Measurements from ENCODE around the gene RRAGB. TPM values are rescaled to one million over a fixed set of nuclear protein-coding genes. Genes with fewer than 3 reads are reported as not detected.
"Not testable (repeated sequence)": the region's sequence is repeated elsewhere in the genome, so short reads cannot be mapped to it uniquely, and the experiment has no call there.

RRAGB gene, protein sequence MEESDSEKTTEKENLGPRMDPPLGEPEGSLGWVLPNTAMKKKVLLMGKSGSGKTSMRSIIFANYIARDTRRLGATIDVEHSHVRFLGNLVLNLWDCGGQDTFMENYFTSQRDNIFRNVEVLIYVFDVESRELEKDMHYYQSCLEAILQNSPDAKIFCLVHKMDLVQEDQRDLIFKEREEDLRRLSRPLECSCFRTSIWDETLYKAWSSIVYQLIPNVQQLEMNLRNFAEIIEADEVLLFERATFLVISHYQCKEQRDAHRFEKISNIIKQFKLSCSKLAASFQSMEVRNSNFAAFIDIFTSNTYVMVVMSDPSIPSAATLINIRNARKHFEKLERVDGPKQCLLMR
- 10 to 100 TPM; 10.9 to 12.7 TPM for total RNA-seq
- long read RNA-seq, transcript RRAGB-202 (10 exons, 2,061 nt) = major isoform, 6 of 15 reads
- long read RNA-seq, partial matches to known transcripts = 5 of 15 reads
- long read RNA-seq, other reads (novel, unspliced or antisense) = 3 of 15 reads

DNA sequence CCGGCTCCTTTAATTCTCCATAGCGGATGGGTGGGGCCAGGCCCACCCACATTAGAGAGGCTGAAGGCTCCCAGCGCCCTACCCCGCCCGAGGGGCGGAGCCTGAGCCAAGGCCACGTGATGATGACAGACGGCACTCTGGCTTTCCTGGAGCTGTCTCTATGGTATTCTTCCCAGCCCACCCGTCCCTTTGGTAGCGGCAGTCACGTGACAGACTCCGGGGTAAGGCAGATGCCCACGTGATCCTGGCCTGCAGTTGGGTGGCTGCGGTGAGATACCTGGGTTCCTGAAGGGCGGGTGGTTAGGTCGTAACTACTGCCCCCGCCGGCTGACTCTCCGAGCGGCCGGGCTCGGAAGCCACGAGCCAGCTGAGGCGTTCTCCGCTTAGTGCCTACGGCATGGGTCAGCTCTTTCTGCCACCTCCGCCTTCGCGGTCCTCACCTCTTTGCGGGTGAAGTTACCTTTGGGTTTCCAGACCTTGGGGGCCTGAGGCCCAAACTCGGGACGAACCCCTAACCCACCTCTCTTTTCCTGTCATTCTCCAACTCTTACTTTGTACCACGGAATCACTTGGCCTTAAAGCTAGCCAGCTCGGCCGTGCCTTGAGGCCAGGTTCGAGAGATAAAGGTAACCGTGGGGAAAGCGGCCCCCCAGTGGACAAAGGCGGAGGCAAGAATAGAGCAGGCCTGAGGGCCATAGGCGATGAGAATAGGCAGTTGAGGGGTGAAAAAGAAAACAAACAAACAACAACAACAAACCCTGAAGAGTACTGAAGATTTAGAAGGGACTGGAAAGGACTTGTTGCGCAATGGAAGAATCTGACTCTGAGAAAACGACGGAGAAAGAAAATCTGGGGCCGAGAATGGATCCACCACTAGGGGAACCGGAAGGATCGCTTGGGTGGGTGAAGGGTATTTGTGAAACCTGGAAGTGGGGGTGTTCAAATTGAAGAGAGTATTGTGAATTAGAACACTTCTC, at the start of gene RRAGB:
Gene RRAGB (plus strand): TSS at position 229 of the 977 bp plus-strand sequence. CDS start 579 bp downstream, at position 808.
- intact Hi-C loops (cut with DNase I, micrococcal nuclease) = no loop called here
- peak; percentile 99 for ATAC-seq
- DNase-seq = peak; percentile 93 to 96

DNA sequence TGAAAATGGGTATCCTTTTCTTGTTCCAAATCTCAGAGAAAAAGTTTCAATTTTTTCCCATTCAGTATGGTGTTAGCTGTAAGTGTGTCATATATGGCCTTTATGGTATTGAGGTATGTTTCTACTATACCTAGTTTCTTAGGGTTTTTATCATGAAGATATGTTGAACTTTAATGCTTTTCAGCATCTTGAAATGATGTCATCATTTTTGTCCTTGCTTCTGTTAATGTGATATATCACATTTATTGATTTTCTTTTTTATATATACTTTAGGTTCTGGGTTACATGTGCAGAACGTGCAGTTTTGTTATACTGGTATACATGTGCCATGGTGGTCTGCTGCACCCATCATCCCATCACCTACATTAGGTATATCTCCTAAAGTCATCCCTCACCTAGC, 49.5 kb upstream of the RRAGB start:
- intact Hi-C loops (cut with DNase I, micrococcal nuclease) = no loop called here
- no peak for ATAC-seq
- no peak for DNase-seq

DNA sequence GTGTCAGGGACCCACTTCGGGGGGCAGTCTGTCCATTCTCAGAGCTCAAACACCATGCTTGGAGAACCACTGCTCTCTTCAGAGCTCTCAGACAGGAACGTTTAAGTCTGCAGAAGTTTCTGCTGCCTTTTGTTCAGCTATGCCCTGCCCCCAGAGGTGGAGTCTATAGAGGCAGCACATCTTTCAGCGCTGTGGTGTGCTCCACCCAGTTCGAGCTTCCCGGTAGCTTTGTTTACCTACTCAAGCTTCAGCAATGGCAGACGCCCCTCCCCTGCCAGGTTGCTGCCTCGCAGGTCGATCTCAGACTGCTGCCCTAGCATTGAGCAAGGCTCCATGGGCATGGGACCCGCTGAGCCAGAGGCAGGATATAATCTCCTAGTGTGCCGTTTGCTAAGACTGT, 29.0 kb upstream of the RRAGB start:
- intact Hi-C loops (cut with DNase I, micrococcal nuclease); DNase-seq; ATAC-seq: not testable (repeated sequence)

DNA sequence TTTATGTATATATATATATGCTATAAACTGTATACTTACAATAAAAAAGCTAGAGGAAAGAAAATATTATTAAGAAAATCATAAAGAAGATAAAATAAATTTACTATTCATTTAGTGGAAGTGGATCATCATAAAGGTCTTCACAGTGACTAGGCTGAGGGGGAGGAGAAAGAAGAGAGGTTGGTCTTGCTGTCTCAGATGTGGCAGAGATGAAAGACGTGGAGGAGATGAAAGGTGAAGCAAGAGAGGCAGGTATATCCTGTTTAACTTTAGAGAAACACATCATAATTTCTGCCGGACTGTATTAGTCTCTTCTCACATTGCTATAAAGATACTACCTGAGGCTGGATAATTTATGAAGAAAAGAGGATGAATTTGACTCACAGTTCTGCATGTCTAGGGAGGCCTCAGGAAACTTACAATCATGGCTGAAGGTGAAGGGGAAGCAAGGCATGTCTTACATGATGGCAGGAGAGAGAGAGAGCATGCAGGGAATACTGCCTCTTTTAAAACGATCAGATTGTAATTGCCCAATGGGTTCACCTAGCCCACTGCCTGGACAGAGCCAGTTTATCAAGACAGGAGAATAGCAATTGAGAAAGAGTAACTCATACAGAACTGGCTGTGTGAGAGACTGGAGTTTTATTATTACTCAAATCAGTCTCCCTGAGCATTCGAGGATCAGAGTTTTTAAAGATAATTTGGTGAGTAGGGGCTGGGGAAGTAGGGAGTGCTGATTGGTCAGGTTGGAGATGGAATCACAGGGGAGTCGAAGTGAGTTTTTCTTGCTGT, 22.1 kb upstream of the RRAGB start:
- ATAC-seq = no peak
- intact Hi-C loops (cut with DNase I, micrococcal nuclease) = no loop called here
- DNase-seq = no peak

DNA sequence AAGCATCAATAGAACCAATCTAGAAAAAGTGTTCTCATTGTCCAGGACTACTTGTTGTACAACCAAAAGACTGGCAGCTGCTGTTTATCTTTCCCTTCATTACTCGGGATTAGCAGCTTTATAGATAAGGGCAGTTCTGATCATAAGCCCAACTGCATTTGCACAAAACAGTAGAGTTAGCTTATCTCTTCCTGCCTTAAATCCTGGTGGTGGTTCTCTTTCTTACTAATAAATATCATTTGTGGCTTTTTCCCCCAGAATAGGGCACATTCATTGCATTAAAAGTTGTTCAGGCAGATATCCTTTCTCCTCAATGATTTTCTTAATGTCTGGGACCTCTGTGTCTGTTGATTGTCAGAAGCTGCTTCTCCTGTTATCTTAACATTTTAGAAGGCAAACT, 20.2 kb upstream of the RRAGB start:
- no peak for DNase-seq
- no peak for ATAC-seq
- intact Hi-C loops (cut with DNase I, micrococcal nuclease) = no loop called here

DNA sequence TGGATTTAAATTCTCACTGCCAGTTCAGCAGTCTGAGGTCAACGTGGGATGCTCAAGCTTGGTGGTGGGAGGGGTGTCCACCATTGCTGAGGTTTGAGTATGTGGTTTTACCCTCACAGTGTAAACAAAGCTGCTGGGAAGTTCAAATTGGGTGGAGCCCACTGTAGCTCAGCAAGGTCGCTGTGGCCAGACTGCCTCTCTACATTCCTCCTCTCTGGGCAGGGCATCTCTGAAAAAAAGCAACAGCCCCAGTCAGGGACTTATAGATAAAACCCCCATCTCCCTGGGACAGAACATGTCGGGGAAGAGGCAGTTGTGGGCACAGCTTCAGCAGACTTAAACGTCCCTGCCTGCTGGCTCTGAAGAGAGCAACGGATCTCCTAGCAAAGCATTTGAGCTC, 14.9 kb upstream of the RRAGB start:
- ATAC-seq (no peak), DNase-seq (no peak)
- intact Hi-C loops (cut with DNase I, micrococcal nuclease) = no loop called here

DNA sequence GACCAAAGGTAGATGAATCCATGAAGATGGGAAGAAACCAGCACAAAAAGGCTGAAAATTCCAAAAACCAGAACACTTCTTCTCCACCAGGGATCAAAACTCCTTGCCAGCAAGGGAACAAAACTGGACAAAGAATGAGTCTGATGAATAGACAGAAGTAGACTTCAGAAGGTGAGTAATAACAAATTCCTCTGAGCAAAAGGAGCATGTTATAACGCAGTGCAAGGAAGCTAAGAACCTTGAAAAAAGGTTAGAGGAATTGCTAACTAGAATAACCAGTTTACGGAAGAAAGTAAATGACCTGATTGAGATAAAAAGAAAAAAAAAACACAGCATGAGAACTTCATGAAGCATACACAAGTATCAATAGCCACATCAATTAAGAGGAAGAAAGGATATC, 14.1 kb upstream of the RRAGB start:
- not testable (repeated sequence) for DNase-seq

DNA sequence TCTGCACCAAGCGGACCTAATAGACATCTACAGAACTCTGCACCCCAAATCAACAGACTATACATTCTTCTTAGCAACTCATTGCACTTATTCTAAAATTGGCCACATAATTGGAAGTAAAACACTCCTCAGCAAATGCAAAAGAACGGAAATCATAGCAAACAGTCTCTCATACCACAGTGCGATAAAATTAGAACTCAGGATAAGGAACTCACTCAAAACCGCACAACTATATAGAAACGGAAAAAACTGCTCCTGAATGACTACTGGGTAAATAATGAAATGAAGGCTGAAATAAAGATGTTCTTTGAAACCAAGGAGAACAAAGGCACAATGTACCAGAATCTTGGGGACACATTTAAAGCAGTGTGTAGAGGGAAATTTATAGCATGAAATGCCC, 12.5 kb upstream of the RRAGB start:
- DNase-seq; ATAC-seq; intact Hi-C loops (cut with DNase I, micrococcal nuclease): not testable (repeated sequence)

More for the DNA sequence above, 14.1 kb upstream of the RRAGB start:
- intact Hi-C loops (cut with DNase I, micrococcal nuclease); ATAC-seq: not testable (repeated sequence)

DNA sequence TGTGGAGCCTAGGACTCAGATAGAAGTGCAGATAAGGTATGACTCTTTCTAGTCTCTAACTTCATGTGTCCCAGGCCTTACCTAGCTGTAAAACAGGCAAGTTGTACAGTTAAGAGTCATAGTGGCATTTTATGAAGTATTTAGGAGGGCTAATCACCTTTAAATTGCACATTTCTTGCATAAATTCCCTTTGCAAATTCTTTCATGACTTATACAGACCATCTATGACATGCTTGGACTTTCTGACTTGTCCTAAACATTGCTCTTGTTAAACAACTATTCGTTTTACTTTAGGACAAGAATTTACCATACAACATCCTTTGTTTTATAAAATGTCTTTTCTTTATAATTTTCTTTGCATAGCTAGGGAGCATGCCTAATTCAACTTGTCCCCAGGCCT, 7.8 kb upstream of the RRAGB start:
- intact Hi-C loops (cut with DNase I, micrococcal nuclease) = no loop called here
- DNase-seq (no peak), ATAC-seq (no peak)

DNA sequence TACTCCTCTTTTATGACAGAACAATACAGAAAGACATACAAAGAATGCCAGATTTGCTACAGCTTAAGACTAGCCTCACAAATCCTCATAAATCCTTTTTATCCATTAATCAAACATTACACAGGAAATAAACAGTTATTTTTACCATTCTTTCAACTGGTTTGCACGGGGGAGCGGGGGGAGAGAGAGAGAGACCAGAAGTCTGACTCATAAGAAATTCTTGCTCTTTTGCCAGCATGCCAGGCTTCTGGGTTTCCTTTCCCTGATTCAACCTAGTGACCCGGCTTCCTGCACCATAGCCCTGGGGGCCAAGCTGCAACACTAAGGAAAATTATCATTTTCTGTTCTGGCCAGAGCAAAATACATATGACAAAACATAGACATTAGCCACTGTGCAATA, 6.8 kb upstream of the RRAGB start:
- intact Hi-C loops (cut with DNase I, micrococcal nuclease) = no loop called here
- DNase-seq (no peak), ATAC-seq (no peak)

DNA sequence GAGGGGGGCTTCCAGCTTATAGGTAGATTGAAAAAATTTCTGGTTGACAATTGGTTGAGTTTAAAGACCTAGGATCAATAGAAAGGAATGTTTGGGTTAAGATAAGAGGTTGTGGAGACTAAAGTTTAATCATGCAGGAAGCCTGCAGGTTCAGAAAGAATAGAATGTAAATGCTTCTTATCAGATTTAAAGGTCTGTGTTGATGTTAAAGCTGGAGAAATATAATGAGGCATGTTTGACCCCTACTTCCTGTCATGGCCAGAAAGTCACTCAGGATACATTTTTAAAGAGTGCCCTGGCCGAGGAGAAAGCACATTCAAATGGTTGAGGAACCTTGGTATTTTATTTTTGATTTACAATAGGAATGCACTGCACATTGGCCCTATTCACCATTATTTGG, 3.9 kb upstream of the RRAGB start:
- no peak for DNase-seq
- intact Hi-C loops (cut with DNase I, micrococcal nuclease) = no loop called here
- ATAC-seq = no peak

DNA sequence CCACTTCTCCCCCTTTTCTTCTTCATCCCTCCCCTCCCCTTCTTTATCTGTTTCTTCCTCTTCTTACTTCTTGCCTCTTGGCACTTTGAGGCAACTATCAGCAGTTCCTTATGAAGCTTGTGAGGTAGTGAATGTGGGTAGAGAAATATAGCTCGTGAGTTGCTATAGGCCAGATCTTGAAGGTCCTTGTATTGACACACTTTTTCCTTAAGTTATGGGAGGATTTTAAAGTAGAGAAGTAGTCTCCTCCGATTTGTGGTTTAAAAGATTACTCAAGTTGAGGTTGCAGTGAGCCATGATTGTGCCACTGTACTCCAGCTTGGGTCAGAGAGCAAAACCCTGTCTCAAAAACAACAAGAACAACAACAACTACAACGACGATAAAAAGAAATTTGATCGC, 3.4 kb upstream of the RRAGB start:
- ATAC-seq (no peak), DNase-seq (no peak)
- intact Hi-C loops (cut with DNase I, micrococcal nuclease) = no loop called here

DNA sequence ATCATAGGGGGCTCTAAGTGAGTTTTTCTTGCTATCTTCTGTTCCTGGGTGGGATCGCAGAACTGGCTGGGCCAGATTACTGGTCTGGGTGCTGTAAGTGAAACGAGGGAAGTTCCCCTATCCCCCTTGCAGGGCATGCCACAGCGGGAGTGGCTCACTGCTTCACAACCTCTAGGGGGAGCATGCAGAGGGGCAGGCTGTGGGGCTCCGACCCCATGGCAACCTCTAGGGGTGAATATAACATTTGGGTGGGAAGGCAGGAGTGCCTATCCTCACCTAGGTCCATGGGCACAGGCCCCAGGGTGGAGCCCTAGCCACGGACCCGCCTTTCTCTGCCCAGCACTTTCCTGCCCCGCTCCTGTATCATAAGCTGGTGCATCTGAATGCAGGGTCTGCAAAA, 1.7 kb upstream of the RRAGB start:
- no peak for ATAC-seq
- intact Hi-C loops (cut with DNase I, micrococcal nuclease) = no loop called here
- no peak for DNase-seq

DNA sequence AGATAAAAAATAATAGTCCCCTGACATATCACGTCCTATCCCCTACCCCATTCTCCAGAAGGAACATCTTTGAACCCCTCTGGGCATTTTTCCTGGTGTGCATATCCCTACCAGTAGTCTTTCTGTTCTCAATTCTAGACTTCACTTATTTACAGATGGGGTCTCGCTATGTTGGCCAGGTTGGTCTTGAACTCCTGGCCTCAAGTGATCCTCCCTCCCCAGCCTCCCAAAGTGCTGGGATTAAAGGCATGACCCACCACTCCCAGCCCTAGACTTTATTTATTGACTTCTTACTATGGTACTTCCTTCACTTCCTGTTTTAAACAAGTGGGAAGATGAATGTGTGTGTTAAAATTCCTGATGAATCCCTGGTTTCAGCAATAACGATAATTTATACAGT, 612 bp upstream of the RRAGB start:
- intact Hi-C loops (cut with DNase I, micrococcal nuclease) = no loop called here
- no peak for ATAC-seq
- no peak for DNase-seq

DNA sequence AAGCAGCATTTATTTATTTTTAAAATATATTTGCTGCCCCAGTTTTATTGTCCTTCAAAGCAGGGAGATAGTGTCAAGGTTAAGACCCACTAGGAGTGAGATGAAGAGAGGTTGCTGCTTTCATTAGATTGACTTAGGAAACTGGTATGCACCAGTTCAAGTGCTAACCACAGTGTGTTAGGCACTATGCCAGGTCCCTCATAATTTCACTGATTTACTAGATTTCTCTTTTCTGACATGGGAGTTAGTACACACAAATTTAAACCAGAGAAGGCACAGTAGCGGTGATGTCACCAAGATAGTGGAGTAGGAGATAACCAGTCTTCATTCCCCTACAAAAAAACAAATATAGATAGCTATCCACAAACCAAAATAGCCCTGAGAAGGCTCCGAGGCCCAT, 14.3 kb downstream of the RRAGB start:
- no peak for ATAC-seq
- DNase-seq = no peak
- intact Hi-C loops (cut with DNase I, micrococcal nuclease) = no loop called here

DNA sequence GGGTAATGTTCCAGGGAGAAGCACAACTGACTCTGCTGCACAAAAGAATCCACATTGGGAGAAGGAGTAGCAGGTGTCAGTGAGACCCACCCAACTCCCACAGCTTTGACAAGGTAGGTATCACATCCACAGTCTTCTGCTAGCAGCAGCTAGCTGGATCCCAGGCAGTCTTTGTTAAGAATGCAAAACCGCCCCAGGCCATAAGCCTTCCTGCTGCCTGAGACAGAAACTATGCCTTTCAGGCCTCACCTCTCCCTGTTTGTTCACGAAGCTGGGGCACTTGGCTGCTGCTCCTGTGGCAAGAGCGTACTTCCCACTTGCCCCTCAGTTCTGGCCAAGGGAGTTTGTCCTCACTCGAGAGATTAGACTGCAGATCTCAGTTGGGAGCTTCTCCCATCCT, 21.4 kb downstream of the RRAGB start:
- intact Hi-C loops (cut with DNase I, micrococcal nuclease) = no loop called here
- ATAC-seq = no peak
- DNase-seq = no peak

DNA sequence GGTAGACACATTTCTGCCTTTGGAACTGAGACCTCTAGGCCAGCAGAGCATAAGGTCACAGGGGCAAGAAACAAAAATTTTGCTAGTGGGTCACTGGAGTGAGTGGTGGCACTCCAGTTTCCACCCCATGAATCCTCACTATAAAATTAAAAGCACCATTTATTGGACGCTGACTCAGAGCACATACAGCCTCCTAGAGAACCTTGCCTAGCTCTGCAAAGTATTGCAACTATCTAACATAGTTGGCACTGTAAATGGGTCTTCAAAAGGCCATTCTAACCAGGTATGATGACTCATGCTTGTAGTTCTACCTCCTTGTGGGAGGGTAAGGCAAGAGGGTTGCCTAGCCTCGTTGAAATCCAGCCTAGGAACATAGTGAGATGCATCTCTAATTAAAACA, 25.1 kb downstream of the RRAGB start:
- ATAC-seq (no peak), DNase-seq (no peak)
- intact Hi-C loops (cut with DNase I, micrococcal nuclease) = no loop called here

DNA sequence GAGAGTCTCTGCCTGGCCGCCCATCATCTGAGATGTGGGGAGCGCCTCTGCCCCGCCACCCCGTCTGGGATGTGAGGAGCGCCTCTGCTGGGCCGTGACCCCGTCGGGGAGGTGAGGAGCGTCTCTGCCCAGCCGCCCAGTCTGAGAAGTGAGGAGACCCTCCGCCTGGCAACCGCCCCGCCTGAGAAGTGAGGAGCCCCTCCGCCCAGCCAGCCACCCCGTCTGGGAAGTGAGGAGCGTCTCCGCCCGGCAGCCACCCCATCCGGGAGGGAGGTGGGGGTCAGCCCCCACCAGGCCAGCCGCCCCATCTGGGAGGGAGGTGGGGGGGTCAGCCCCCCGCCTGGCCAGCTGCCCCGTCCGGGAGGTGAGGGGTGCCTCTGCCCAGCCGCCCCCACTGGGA, 30.9 kb downstream of the RRAGB start:
- DNase-seq; ATAC-seq; intact Hi-C loops (cut with DNase I, micrococcal nuclease): not testable (repeated sequence)

DNA sequence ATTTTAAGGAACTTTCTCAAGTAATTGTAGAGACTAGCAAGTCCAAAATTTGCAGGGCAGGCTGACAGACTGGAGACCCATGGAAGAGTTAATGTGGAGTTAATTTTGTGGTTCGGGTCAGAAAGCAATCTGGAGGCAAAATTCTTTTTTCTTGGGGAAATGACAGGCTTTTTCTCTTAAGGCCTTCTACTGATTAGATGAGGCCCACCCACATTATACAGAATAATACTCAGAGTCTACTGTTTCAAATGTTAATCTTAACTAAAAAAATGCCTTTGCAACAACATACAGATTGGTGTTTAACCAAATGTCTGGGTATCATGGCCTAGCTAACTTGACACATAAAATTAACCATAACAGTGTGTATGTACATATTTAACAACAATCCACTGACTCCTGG, 32.7 kb downstream of the RRAGB start:
- ATAC-seq (no peak), DNase-seq (no peak)
- intact Hi-C loops (cut with DNase I, micrococcal nuclease) = no loop called here
